Peyer's patch (tissue), 4 donors: ENCODE data around the gene SIGLEC12.

Experiments used
- CTCF ChIP-seq, 6 experiments: fragments of 450-650 bp in 4 of 6; fragments of 200-600 bp in 2 of 6; sonication (generic) in 1 of 6; IDR thresholded peaks; one replicate each; pipeline ENCODE4 v1.5.1; 2017 to 2019; ENCODE audit warnings: antibody characterized with exemption in 6 of 6, mild to moderate bottlenecking in 3 of 6, moderate library complexity in 1 of 6
- POLR2A ChIP-seq, 2 donors: fragments of 450-650 bp; IDR thresholded peaks; one replicate each; pipeline ENCODE4 v1.5.1; 2017; ENCODE audit warnings: antibody characterized with exemption in 2 of 2, mild to moderate bottlenecking in 2 of 2, moderate library complexity in 2 of 2

- TF ChIP-seq CTCF (IDR thresholded peaks at IDR 0.05), result no peak
- no peak for TF ChIP-seq POLR2A (IDR thresholded peaks at IDR 0.05)
Observed at GRCh38 chr19:51467864-51468544, 33.6 kb downstream of the SIGLEC12 start.
